GM19023 (cell line): Measurements from ENCODE around the gene KCND2.
"Not testable (repeated sequence)": the region's sequence is repeated elsewhere in the genome, so short reads cannot be mapped to it uniquely, and the experiment has no call there.

Experiments
- ATAC-seq: cut with Tn5 transposase; IDR thresholded peaks from one replicate; pipeline ENCODE4 v1.9.1; 2021; ENCODE audit warnings: mild to moderate bottlenecking, moderate library complexity; ENCODE audit not compliant: unreplicated experiment

Gene KCND2

DNA sequence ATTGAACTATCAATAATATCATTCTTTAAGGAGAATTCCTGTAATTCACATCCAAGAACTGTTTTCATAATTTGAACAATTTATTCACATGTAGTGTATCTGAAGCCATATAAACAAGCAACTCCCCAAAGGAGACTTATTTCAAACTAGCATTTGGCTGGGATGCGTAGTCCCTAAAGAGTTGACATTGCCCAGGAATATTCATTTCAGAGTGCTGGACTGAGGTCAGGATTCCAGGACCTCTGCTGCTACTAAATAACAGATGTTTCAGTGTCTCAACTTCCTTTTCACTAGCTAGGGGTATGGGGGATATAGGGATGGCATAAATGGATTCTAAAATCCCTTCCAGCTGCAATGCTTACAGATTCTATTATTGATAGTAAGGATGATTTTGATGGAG, 408.0 kb downstream of the KCND2 start:
- no peak for ATAC-seq

DNA sequence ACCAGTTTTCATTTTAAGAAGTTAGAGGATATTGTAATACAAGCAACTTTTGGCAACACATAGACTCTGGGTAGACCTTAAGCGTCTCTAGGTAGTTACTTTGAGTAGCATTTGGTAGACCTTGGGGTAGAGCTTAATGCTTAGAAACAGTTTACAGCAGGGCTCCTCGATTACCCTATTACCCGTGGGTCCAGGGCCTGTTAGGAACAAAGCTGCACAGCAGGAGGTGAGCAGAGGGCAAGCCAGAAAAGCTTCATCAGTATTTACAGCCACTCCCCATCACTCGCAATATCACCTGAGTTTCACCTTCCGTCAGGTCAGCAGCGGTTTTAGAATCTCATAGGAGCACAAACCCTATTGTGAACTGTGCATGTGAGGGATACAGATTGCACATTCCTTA, 411.5 kb downstream of the KCND2 start:
- no peak for ATAC-seq

DNA sequence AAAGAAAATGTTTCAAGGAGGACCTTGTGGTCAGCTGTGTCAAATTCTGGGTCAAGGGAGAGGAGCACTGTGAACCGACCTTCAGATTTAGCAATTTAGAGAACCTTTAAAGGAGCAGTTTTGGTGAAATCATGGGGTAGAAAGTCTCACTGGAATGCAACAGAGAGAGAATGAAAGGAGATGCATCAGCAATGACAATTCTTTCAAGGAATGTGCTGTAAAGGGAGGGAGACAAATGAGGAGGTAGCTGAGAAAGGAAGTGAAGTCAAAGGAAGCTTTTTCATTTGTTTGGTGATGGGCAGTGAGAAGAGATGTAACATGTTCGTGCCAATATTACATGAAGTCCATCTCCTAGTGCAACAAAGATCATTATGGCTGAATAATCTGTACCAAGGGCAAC, 418.9 kb downstream of the KCND2 start:
- ATAC-seq = no peak

DNA sequence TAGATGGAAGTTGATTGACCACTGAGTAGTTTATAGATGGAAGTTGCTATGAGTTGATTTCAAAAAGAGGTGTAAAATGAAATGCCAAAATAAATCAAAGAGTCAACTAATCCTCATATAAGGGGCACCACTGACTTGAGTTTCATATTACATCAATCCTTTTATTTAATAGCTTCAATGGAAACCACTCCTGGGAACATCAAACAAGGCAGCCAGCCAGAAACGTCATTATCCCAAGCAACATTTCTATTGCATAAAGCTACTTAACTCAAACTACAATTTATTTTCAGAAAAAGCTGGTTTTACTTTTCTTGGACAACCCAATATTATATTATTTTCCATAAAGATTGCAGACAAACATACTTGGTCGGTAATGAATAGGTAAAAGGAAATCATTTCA, 422.9 kb downstream of the KCND2 start:
- ATAC-seq = no peak

DNA sequence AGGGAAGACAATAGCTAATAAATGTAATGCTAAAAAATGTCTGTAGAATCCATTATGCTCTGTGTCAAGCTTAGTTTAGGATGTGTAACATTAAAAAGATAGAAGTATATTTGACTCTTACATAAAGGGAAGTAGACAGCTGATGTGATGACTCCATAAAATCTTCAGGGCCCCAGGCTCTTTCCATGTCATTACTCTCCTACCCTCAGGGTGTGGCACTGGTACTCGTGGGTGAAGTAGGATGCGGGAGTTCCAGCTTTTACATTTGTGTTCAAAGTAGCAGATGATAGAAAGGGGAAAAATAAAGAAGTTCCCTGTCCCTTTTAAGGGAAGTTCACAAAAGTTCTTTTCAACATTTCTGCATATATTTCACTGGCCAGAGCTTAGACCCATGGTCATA, 427.8 kb downstream of the KCND2 start:
- no peak for ATAC-seq

DNA sequence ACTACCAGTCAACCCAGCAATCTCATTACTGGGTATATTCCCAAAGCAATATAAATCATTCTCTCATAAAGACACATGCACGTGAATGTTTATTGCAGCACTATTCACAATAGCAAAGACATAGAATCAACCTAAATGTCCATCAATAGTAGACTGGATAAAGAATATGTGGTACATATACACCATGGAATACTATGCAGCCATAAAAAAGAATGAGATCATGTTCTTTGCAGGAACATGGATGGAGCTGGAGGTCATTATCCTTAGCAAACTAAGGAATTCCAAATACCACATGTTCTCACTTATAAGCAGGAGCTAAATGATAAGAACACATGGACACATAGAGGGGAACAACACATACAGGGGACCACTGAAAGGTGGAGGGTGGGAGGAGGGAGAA, 429.4 kb downstream of the KCND2 start:
- ATAC-seq = not testable (repeated sequence)

DNA sequence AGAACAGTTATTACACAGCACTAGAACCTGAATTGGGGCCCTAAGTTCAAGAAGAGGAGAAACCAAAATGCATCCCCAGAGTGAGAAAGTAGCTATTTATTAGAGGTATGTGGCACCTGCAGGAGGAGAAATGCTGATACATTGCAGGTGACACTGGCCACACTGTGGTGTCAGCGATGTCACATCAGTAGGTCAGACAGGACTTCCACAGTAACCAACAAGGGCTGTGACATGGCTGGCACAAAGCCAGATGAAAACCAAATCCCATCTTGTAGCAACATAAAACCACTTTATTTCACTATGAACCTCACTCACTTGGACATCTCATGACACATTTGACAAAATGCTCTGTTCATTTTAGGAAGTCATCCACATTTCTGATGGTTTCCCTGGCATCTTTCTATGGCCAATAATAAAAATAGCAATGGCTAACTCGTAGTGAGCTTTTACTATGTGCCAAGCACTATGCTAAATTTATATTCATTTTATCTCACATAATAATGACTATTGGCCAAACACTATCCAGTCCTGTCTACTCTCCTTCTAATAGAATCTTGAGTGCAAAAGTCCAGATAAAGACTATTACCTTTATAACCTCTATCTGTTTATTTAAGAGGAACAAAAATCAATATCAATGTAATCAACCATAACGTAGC, 430.7 kb downstream of the KCND2 start:
- no peak for ATAC-seq

DNA sequence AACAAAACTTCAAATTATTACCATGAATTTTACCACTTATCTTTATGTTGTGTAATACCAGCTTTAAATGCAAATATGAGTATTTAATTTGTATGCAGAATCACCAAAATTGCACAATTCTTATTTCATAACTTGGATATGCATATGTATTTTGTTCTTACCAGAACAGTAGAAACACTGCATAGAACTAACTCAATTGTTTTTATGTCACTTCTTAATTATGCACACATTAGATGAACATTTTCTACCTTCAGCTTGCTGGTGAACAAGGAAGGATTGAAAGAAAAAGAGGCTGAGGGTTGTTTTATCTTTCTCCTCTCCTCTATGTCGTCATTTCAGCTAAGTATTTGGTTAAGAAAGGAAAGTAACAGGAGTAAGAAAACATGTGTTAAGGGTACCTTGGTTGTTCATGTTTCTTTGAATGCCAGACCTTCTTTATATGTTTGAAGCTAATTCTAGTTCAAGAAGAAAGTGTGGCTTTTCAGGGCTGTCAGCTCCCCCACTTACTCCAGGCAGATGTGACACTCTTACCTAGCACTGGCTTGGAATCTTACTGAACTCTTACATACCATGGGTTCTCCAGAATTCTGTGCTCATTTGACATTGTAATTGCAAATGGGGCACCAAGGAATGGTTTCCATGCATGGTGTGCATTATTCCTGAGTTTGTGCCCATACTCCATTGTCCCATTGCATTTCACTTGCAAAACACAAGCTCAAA, 436.4 kb downstream of the KCND2 start:
- ATAC-seq = no peak

DNA sequence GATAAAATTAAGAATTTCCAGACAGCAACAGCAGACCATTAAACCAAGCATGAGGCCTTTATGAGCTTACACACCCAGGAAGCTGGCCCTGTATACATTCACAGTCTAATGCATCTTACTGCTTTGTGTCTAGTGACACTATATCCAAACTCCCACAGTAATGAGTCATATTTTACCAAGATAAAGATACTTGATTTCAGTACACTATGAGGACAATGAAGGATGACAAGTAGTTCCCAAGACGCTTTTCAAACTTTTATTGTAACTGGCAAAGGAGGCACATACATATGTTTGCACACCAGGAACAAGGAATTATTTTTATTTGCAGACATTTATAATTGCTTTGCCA, 437.0 kb downstream of the KCND2 start:
- no peak for ATAC-seq

DNA sequence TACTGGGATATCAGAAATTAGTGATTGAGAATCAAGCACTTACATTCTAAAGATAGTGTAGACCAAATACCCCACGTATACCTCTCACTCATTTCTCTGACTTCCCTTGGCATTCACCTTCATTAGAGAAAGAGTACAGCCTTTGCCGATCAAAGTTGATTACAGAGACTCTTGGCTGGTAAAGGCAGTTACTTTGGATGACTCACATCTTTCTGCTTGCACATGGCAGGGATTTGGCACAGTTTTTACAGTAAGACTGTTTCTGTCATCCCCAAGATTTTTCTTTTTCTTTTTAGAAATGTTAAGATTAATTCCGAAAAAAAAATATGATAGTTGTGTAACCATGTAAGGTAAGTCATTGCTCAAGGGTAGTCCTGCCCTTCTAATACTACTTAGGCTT, 442.0 kb downstream of the KCND2 start:
- ATAC-seq = no peak

DNA sequence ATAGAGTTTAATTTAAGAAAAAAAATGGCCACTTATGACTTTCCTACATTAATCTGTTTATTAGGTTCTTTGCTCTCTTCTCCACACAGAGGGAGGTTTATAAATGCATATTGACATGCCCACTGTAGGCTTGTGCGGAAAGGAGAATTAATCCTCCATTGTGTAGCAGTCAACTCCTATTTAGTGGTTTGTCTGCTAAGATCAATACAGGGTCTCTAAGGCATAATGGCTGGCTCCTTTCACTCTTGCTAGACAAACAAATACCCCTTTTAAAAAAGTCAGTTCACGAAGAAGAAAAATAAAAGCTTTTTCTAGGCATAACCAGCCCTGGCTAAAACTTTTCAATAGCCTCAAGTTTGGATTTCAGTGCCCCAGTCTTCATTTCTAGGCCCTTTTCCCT, 443.3 kb downstream of the KCND2 start:
- ATAC-seq = no peak

DNA sequence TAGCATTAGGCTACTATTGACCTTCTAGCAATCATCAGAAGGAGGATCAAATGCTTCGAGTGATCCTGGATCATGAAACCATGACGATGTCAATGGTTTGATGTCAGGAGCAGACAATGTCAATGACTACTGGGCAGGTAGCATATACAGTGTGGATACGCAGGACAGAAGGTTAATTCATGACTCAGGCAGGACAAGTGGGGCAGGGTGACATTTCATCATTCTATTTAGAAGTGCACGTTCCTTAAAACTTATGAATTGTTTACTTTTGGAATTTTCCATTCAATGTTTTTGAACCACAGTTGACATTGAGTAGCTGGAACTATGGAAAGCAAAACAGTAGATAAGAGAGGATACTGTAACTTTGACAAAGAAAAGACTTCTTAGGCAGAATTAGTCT, 444.2 kb downstream of the KCND2 start:
- no peak for ATAC-seq

DNA sequence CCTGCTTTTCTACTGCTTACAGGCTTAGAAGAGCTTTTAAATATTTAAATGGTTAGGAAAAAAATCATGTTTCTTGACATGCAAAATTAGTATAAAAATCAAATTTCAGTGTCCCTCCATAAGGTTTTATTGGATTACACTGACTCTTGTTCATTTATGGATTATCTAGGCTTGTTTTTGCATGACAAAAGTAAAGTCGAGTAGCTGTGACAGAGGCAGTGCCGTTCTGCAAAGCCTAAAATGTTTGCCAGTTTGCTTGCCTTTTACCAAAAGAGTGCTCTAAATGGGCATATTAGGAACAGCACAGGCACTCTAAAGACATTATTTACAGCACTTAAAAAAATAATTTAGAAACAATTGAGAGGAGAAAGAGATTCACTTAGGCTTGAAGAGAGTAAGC, 445.4 kb downstream of the KCND2 start:
- ATAC-seq = no peak

DNA sequence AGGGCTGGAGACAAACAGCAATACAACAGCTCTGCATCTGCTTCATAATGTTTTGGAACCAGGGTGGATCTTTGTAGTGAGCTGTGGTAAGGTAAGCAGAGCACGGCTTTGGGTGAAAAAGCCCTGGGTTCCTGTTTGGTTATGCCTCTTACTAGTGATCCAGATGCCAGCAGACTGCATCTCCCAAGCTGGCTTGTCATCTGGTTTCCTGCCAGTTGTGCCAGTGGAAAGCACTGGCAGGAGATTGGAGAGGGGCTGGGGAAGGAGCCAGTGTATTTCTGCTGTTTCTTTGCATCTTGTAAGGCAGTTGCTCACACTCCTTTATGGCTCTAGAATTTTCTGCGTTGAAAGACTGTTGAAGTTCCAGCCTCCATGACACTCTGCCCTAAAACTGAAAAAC, 447.3 kb downstream of the KCND2 start:
- ATAC-seq = no peak

DNA sequence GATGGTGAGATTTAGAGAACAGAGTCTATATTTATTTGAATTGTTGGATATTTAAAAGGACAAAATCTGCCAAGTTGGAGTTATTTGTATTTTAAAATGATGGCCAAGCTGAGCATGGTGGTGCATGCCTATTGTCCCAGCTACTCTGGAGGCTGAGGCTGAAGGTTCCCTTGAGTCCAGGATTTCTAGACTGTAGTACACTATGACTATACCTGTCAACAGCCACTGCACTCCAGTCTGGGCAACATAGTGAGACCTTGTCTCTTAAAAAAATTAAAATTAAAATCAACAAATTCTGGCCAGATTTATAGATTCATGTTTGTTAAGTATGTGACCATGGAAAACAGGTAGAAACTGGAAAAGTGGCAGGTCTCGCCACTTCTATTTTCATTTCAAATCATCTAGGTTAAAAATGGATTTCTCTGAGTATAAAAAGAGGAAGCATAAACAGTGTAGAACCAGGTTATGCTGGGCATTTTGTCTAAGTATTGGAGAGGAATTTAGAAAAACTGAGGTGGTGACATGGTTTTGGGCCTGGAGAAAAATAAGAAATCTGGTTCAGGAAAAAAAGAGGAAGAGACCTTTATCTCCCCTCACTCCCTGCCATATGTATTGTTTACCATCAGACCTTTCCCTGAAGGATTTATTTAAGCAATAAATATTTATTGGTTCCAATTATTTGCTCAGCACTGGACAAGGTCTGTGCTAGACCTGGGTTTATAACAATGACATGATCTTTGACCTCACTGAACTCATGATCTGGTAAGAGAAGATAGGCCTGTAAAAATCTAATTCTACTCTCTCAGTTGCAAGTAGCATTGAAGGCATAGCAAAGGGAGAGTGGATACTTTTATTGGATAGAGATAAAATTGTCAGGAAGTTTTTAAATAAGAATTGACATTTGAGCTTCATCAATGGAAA, 450.8 kb downstream of the KCND2 start:
- no peak for ATAC-seq

DNA sequence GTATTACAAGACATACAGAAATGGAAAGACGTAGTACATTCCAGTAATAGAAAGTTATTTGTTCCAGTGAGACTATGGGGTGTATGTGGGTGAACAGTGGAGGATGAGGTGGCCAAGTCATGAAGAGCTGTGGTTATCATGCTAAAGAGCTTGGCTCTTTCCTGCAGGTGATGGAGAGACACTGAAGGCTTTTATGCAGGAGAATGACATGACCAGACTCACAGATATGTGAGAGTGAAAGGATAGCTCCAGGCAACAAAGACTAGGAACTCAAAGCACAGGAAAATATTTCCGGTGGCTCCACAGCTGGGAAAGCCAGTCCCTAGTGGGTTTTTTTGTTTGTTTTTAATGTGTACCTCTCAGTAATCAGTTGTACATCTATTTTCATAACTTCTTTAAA, 451.5 kb downstream of the KCND2 start:
- ATAC-seq = no peak

DNA sequence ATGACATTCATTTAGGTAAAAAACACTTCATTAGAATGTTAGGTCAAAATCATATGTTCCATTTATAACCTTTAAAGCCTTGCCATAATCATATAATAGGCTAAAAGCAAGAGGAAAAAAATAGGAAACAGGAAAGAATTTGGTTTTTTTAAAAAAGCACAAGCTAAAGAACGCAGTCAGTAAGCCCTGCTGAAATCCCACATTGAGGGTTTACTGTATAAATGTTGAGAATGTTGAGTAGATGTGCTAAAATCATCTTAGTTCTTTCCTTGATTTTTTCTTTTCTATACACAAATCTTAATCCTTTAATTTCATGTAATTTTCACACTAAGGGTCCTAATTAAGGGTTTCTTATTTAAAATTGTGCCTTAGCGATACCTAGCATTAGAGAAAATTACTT, 452.0 kb downstream of the KCND2 start:
- ATAC-seq = no peak

DNA sequence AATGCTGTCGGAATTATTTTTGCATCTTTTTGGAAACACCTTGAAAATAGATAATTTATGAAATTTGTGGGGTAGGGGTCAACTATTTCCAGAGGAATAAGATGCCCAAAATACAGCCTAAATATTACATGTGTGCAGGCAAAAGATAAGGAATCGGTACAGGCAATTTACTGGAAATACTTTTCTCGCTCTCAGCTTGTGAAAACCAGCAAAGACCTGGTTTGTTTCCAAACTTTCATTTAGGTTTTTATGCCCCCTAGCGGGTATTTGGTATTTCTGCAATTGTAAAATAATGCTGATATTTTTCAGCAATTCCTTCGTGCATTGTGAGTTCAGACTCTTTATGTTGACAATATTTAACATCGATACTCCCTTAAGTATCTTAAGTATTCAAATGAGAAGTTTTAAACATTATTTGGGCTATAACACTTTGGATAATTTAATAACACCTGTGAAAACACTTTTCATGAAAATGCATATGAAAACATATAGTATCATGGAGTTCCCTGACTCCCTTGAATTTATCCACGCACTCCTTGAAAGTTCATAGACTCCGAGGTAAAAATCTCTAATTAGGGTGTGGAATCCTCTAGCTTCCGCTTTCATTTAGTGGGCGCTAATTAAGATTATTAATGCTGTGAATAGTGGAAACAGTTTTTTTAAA, 452.5 kb downstream of the KCND2 start:
- ATAC-seq = no peak

DNA sequence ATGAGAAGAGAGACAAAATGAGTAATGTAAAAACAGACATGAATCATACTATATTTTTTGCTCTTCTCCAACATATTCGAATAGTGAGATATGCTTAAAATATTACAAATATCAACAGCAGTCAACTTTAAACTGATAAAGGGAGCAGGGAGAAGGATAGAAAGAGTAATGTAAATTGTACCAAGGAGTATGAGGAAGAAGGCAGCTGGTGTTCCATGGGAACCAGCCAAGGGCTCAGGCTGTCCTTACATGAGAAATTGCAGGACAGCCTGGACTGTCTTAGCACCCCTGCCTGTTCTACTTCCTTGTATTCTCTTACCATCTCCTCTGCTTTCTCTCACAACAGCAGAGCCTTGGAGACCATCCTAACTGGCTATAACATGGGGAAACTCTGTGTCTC, 456.3 kb downstream of the KCND2 start:
- no peak for ATAC-seq

DNA sequence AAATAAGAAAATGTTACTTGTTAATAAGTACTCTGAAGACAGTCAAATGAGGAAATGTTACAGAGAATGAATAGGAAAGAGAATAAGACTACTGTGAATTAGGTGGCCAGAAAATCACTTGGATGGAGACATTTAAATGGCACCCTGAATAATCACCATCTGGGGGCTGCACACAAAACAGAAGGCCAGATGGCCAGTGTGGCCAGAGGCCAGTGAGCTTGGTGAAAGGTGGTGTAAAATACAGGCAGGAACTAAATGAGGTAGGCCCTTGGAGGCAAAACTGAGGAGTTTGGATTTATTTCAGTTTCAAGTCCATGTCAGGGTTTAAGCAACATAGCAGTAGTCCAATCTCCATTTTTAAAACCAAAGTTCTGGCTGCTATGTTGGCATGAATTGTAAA, 458.3 kb downstream of the KCND2 start:
- ATAC-seq = no peak

DNA sequence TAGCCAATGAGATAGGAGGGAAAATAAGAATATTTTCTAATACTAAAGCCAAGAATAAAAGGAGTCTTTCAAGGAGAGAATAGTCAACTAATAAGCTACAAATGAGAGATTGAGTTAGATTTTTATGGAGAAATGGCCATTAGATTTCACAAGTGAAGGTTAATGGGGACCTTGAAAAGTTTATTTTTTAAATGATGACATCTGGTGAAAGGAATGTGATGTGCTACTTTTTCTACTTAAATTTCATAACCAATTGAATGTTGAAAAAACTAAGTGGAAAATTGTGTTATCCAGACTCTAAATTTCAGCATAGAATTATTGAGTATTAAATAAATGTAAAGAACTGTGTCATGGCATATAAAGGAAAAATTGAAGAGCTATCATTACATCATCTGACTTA, 459.3 kb downstream of the KCND2 start:
- ATAC-seq = no peak
